Type B pancreatic cell (in vitro differentiated cells): ENCODE results near the gene TMEM138. TPM values are rescaled to one million over a fixed set of nuclear protein-coding genes. Genes with fewer than 3 reads are reported as not detected.
"Not testable (repeated sequence)": the region's sequence is repeated elsewhere in the genome, so short reads cannot be mapped to it uniquely, and the experiment has no call there.

Experiments
- DNase-seq: peaks from one replicate; pipeline ENCODE4 v3.0.0; 2021; ENCODE audit warnings: mixed read lengths; ENCODE audit not compliant: unreplicated experiment; ENCODE audit errors: extremely low spot score
- H3K27ac Mint-ChIP-seq: 2 replicates; pipeline ENCODE4 v1.8.0; 2021; ENCODE audit warnings: mild to moderate bottlenecking, mixed read lengths
- H3K27me3 Mint-ChIP-seq: 2 replicates; pipeline ENCODE4 v1.8.0; 2021; ENCODE audit warnings: mixed read lengths
- H3K36me3 Mint-ChIP-seq: 2 replicates; pipeline ENCODE4 v1.8.0; 2021; ENCODE audit warnings: mixed read lengths
- H3K4me1 Mint-ChIP-seq: one replicate; pipeline ENCODE4 v1.8.0; 2021; ENCODE audit warnings: mixed read lengths; ENCODE audit not compliant: unreplicated experiment
- H3K4me3 Mint-ChIP-seq: 2 replicates; pipeline ENCODE4 v1.8.0; 2021; ENCODE audit warnings: mild to moderate bottlenecking, mixed read lengths
- H3K9me3 Mint-ChIP-seq: 2 replicates; pipeline ENCODE4 v1.8.0; 2021; ENCODE audit warnings: mixed read lengths
- total RNA-seq: library from RNA; stranded (reverse); gene quantifications from 2 replicates; pipeline ENCODE4 v1.2.1, GENCODE V29; 2021; ENCODE audit warnings: low replicate concordance
- TF ChIP-seq, protein P1 (sequence below): fragments of 200-600 bp; sonication (generic); conservative IDR thresholded peaks from 2 replicates; pipeline ENCODE4 v1.5.0; 2021; ENCODE audit warnings: antibody characterized with exemption, mild to moderate bottlenecking

Gene TMEM138
- total RNA-seq, 1 donor from 2014 or later, result 54.5 TPM

DNA sequence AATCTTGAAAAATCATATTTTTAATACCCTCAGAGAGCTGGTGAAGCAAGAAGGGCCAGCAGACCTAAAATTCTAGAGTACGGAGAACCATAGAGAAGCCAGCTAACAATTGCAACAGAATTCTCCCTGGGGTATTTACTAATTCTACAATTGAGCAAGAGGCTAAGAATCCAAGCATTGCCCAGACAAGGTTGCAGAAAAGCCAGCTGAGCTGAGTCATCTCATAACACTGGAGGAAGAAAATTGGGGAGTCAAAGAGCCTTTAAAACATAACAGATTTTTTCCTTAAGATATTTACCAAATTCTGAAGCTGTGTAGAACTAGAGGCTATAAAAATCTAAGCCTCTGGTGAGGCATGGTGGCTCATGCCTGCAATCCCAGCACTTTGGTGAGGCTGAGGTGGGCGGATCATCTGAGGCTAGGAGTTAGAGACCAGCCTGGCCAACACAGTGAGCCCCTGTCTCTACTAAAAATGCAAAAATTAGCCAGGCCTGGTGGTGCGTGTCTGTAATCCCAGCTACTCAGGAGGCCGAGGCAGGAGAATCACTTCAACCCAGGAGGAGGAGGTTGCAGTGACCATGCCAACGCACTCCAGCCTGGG, 16.6 kb downstream of the TMEM138 start:
- peaks cover 16% of the 10 kb centered on the region for H3K36me3 Mint-ChIP-seq
- no peaks in the 10 kb centered on the region for H3K4me1 Mint-ChIP-seq
- H3K27ac Mint-ChIP-seq, result no peak overlapping the region
- no peak for DNase-seq
- H3K4me3 Mint-ChIP-seq, result no peak overlapping the region
- H3K9me3 Mint-ChIP-seq, result no peaks in the 10 kb centered on the region
- no peaks in the 10 kb centered on the region for H3K27me3 Mint-ChIP-seq
- TF ChIP-seq, protein P1, sequence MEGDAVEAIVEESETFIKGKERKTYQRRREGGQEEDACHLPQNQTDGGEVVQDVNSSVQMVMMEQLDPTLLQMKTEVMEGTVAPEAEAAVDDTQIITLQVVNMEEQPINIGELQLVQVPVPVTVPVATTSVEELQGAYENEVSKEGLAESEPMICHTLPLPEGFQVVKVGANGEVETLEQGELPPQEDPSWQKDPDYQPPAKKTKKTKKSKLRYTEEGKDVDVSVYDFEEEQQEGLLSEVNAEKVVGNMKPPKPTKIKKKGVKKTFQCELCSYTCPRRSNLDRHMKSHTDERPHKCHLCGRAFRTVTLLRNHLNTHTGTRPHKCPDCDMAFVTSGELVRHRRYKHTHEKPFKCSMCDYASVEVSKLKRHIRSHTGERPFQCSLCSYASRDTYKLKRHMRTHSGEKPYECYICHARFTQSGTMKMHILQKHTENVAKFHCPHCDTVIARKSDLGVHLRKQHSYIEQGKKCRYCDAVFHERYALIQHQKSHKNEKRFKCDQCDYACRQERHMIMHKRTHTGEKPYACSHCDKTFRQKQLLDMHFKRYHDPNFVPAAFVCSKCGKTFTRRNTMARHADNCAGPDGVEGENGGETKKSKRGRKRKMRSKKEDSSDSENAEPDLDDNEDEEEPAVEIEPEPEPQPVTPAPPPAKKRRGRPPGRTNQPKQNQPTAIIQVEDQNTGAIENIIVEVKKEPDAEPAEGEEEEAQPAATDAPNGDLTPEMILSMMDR, result no peak

DNA sequence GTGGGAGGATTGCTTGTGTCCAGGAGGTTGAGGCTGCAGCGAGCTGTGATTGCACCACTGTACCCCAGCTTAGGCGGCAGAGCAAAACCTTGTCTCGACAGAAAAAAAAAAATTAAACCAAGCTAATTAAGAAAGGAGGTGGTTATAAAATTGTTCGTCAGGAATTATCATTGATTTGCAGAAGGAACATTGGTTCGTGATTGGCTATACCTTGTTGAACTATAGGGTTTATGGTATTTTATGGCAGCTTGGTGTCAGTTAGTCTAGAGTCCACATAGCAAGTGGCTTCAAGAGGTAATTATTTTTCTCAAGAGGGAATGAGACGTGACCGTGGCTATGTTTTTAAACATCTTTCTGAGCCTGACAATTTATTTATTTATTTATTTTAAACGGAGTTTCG, 18.7 kb downstream of the TMEM138 start:
- peaks cover 9% of the 10 kb centered on the region for H3K4me1 Mint-ChIP-seq
- no peaks in the 10 kb centered on the region for H3K27me3 Mint-ChIP-seq
- H3K9me3 Mint-ChIP-seq, result no peaks in the 10 kb centered on the region
- no peak overlapping the region for H3K27ac Mint-ChIP-seq
- TF ChIP-seq, protein P1, result no peak
- H3K4me3 Mint-ChIP-seq, result no peak overlapping the region
- peaks cover 16% of the 10 kb centered on the region for H3K36me3 Mint-ChIP-seq
- no peak for DNase-seq

DNA sequence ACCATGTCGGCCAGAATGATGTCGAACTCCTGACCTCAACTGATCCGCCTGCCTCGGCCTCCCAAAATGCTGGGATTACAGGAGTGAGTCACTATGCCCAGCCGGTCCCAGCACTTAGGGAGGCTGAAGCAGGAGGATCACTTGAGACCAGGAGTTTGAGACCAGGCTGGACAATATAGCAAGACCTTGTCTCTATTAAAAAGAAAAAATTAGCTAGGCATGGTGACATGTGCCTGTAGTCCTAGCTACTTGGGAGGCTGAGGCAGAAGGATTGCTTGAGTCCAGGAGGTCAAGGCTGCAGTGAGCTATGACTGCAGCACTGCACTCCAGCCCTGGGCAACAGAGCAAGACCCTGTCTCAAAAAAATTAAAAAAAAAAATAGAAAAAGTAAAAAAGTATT, 21.7 kb downstream of the TMEM138 start:
- H3K27ac Mint-ChIP-seq, H3K27me3 Mint-ChIP-seq, H3K36me3 Mint-ChIP-seq, H3K4me3 Mint-ChIP-seq, H3K4me1 Mint-ChIP-seq, DNase-seq, H3K9me3 Mint-ChIP-seq: not testable (repeated sequence)

DNA sequence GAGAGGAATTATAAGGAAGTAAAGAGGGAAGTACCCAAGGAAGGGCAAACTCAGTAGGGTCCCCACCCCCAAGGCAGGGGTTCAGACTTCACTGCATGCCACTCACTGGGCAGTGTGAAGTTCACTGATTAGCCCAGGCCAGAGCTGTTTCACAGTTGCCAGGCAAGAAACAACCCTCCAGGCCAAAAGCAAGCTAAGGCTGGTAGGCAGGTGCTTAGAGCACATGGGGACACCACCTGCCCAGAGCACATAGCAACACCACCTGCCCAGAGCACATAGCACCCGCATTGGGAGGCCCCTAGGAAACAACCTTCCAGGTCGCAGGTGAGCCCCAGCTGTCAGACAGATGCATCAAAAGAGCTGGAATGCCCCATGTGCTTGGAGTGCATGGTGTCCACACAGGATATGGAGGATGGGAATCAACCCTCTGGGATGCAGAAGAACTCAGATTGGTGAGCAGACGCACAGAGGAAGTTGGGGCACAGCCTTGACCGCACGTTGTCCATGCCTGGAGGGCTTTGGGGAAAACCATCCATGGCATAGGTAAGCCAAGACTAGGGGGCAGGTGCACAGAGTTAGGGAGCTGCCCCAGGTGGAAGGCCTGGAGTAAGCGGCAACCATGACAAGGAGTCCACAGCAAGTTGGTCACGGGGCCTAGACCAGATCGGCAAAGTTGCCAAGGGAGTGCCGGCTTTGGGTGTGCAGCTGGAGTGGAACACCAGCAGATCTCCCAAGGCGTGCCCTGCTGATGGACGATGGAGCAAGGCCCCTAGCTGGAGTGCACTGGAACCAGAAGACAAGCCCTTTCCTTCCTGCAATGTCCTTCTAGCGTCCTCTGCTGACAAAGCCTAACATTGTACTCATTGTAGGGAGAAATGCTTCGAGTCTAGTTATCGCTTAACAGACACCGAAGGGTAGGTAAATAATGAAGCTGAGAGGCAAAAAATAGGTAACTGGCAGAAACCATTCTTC, 22.4 kb downstream of the TMEM138 start:
- peaks cover 4% of the 10 kb centered on the region for H3K36me3 Mint-ChIP-seq
- H3K27ac Mint-ChIP-seq, result no peak overlapping the region
- H3K4me1 Mint-ChIP-seq, result peaks cover 9% of the 10 kb centered on the region
- no peaks in the 10 kb centered on the region for H3K9me3 Mint-ChIP-seq
- no peaks in the 10 kb centered on the region for H3K27me3 Mint-ChIP-seq
- H3K4me3 Mint-ChIP-seq, result no peak overlapping the region
- DNase-seq, result no peak
- TF ChIP-seq, protein P1, result no peak

DNA sequence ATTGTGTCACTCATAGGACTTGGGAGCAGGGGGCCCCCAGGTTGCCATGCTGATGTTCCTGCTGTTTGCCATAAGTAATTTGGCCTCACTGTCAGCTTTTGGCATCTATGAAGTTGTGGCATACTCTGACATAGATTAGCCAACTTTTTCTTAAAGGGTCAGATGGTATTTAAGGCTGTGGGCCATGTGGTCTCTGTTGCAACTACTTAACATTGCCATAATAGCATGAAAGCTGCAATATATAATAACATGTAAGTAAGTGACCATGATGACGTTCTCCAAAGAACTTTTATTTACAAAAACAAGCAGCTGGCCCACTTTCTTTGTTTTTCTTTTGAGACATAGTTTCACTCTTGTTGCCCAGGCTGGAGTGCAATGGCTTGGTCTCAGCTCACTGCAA, 28.0 kb downstream of the TMEM138 start:
- H3K36me3 Mint-ChIP-seq, result peaks cover 9% of the 10 kb centered on the region
- DNase-seq, result no peak
- no peak overlapping the region for H3K27ac Mint-ChIP-seq
- H3K27me3 Mint-ChIP-seq, result no peaks in the 10 kb centered on the region
- peaks cover 5% of the 10 kb centered on the region for H3K9me3 Mint-ChIP-seq
- H3K4me1 Mint-ChIP-seq, result peaks cover 17% of the 10 kb centered on the region
- H3K4me3 Mint-ChIP-seq, result no peak overlapping the region
- TF ChIP-seq, protein P1, result no peak

DNA sequence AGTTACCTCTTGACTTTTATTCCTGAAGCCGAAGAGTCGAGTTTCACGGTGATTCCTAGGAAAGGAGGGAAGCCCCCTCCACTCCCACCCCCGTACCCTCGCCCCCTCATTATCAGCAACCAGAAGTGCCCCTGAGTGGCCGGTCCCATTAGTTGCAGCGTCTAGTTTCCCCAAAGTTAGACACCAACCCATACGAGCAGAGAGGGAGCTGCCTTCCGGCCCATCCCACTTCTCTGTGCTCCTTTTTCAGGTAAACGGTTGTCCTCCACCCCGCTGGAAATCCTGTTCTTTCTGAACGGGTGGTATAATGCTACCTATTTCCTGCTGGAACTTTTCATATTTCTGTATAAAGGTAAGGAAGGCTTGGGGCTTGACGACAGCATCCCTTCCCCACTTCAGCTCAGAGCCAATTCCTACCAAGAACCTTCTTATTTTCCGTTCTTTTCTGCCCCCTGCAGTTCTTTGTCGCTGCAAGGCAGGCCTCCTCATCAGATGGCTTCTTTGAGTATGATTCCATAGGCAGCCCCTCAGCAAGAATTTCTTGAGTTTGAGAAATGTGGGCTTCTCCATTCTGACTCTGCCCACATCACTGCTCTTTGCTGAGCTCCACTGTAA, 30.9 kb downstream of the TMEM138 start:
- Mint-ChIP-seq H3K27me3 (no peaks in the 10 kb centered on the region), H3K36me3 (peaks cover 15% of the 10 kb centered on the region), H3K4me3 (peak overlapping the region; percentile 97), H3K9me3 (peaks cover 5% of the 10 kb centered on the region), H3K4me1 (peaks cover 11% of the 10 kb centered on the region), H3K27ac (peak overlapping the region; percentile 91)
- TF ChIP-seq, protein P1, result peak; percentile 17
- DNase-seq, result no peak
